Spinal cord (tissue), 10 donors: Measurements from ENCODE around the gene TRMT11. TPM values are rescaled to one million over a fixed set of nuclear protein-coding genes. Genes with fewer than 3 reads are reported as not detected.

Experiments used
- DNase-seq, 6 donors: peaks; one replicate each; pipeline versions ENCODE4 v3.0.0 to v3.0.0-alpha.2; 2013 to 2015; ENCODE audit warnings: low spot score in 6 of 6, low read depth in 4 of 6
- H3K27ac ChIP-seq: one replicate; pipeline ENCODE4 v1.5.1; 2013; ENCODE audit warnings: low read depth, low read length, control low read depth
- H3K27me3 ChIP-seq: one replicate; pipeline ENCODE4 v1.6.1; 2013; ENCODE audit warnings: low read length; ENCODE audit not compliant: control insufficient read depth, insufficient read depth
- H3K36me3 ChIP-seq: one replicate; pipeline ENCODE4 v1.6.1; 2013; ENCODE audit warnings: low read length; ENCODE audit not compliant: control insufficient read depth, insufficient read depth
- H3K4me1 ChIP-seq: one replicate; pipeline ENCODE4 v1.6.1; 2013; ENCODE audit warnings: low read length; ENCODE audit not compliant: control insufficient read depth, insufficient read depth
- H3K4me3 ChIP-seq: one replicate; pipeline ENCODE4 v1.5.1; 2013; ENCODE audit warnings: low read depth, low read length, control low read depth
- H3K9me3 ChIP-seq: one replicate; pipeline ENCODE4 v1.6.1; 2013; ENCODE audit warnings: low read length; ENCODE audit not compliant: control insufficient read depth, insufficient read depth
- WGBS: methylation state at CpG from one replicate; pipeline ENCODE4 v1.1.5; 2013; ENCODE audit warnings: missing lambda C conversion rate; ENCODE audit not compliant: insufficient coverage; 5-methylcytosine and 5-hydroxymethylcytosine counted together
- polyA plus RNA-seq, 2 donors: library from polyadenylated mRNA; unstranded; fragments of 120-200 nt; gene quantifications; one replicate each; pipeline ENCODE4 v1.2.1, GENCODE V29; 2013; ENCODE audit not compliant: insufficient read length in 2 of 2
- total RNA-seq, 2 donors: library from RNA; depleted of rRNA in 1 of 2; stranded (reverse); fragments of 120-200 nt in 1 of 2; fragments of >200 nt in 1 of 2; gene quantifications; one replicate each; pipeline versions ENCODE4 v1.2.3 to v1.2.4, GENCODE V29; 2013 to 2014
- donor health status: healthy.

Gene TRMT11
- total and polyA plus RNA-seq, 4 donors: 20.4 to 33.8 (median 25.8) TPM

DNA sequence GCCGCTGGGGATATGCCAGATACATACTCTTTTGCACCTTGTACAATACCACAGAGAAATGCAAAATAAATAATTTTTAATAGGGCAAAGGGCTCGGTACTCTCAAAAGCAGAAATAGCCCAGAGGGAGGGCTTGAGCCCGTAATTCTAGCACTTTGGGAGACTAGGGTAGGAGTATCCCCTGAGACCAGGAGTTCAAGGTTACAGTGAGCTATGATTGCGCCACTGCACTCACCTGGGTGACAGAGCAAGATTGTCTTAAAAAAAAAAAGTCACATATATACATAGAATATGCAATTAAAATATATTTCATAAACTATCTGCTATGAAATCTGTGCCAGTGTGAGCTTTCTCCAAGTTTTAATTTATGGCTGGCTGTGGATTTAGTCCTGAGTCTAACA is 818 bp upstream of the TRMT11 start:
- no peaks in the 10 kb centered on the region for H3K27me3 ChIP-seq
- WGBS: 50% methylated on average over 2 of the region's 4 CpGs
- H3K27ac ChIP-seq: no peak overlapping the region
- H3K9me3 ChIP-seq: no peaks in the 10 kb centered on the region
- no peaks in the 10 kb centered on the region for H3K4me1 ChIP-seq
- peak overlapping the region; percentile 98 for H3K4me3 ChIP-seq
- DNase-seq: no peak
- peaks cover 2% of the 10 kb centered on the region for H3K36me3 ChIP-seq

DNA sequence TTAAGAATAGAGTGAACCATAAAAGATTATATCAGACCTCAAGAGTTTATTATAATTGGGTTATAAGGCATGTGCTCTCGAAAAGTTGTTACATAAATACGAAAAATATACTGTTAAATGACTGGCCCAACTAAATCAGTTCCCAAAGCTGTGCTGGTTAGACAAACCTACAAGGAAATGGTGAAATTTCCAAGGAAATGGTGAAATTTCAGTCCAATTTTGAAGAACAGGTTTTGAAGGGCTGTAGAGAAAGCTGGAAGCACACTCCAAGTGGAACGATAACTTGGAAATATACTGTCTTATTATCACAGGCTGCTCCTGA is 400 bp upstream of the TRMT11 start:
- WGBS: no CpG with 5 or more reads among the region's 3 CpGs
- DNase-seq: no peak
- Histone ChIP-seq H3K27ac (peak overlapping the region; percentile 64), H3K4me3 (peak overlapping the region; percentile 98), H3K27me3 (no peaks in the 10 kb centered on the region), H3K36me3 (peaks cover 2% of the 10 kb centered on the region), H3K9me3 (no peaks in the 10 kb centered on the region), H3K4me1 (no peaks in the 10 kb centered on the region)

DNA sequence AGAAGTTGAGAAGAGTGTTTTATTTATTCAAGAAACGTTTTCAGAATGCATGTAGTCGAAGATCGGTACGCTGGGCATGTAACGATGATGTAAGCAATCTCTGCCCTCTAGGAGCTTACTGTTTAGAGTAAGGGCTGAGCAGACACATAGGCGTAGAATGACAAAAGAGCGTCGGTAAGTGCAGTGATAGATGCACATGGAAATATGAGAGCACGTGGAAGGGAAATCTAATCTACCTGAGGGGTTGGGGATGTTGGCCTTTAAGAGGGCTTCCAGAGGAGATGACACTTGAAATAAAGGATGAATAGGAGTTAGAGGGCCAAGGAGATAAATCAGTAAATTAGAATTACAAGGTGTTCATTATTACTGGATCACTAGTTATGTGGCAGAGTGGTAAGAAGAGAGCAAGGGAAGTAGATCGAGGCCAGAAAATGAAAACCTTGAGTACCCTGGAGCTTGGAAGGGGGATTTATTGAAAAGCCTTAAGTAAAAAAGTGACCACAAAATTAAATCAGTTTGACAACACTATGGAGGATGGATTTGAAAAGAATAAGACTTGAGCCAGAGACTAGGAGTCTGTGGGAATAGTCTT is 782 bp downstream of the TRMT11 start:
- Histone ChIP-seq H3K4me1 (no peaks in the 10 kb centered on the region), H3K4me3 (peak overlapping the region; percentile 98), H3K27ac (peak overlapping the region; percentile 64), H3K27me3 (no peaks in the 10 kb centered on the region), H3K36me3 (peaks cover 2% of the 10 kb centered on the region), H3K9me3 (no peaks in the 10 kb centered on the region)
- peak in 2 of 6 donors; percentile 11 to 29 for DNase-seq
- WGBS: 2% methylated on average over 9 of the region's 10 CpGs

GRCh38 chr6:125988280-125988679 is 1.9 kb downstream of the TRMT11 start:
- Histone ChIP-seq H3K4me1 (no peaks in the 10 kb centered on the region), H3K9me3 (no peaks in the 10 kb centered on the region), H3K27me3 (no peaks in the 10 kb centered on the region), H3K4me3 (no peak overlapping the region), H3K27ac (no peak overlapping the region), H3K36me3 (peaks cover 2% of the 10 kb centered on the region)
- no peak for DNase-seq

- Histone ChIP-seq H3K36me3 (peaks cover 2% of the 10 kb centered on the region), H3K4me3 (no peak overlapping the region), H3K27me3 (no peaks in the 10 kb centered on the region), H3K9me3 (no peaks in the 10 kb centered on the region), H3K4me1 (no peaks in the 10 kb centered on the region), H3K27ac (no peak overlapping the region)
- WGBS: no CpG with 5 or more reads among the region's 3 CpGs
- no peak for DNase-seq
Observed at GRCh38 chr6:125989631-125990030, 3.3 kb downstream of the TRMT11 start.

DNA sequence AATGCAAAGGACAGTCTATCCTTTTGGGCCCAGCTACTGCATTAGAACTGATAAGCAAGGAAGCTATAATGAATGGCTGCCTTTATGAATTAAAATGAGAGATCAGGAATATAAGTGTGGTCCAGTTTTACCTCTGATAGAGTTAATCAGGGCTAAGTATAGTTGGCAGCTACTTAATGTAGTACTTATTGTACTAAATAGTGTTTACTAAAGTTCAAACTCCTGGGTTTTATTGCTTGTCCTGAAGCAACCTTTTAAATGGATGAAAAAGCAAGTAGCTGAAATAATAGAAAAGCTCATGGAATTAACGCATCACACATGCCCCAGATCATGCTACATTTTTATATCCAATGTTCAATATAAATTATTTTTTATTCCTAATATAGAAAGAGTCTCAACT is 5.3 kb downstream of the TRMT11 start:
- Histone ChIP-seq H3K9me3 (no peaks in the 10 kb centered on the region), H3K27ac (no peak overlapping the region), H3K27me3 (no peaks in the 10 kb centered on the region), H3K4me1 (no peaks in the 10 kb centered on the region), H3K4me3 (no peak overlapping the region), H3K36me3 (no peaks in the 10 kb centered on the region)
- no peak for DNase-seq
- WGBS: no CpG with 5 or more reads among the region's 1 CpG

- H3K27me3 ChIP-seq: no peaks in the 10 kb centered on the region
- H3K4me1 ChIP-seq: no peaks in the 10 kb centered on the region
- 100% methylated on average over 1 of the region's 5 CpGs for WGBS
- no peak overlapping the region for H3K27ac ChIP-seq
- no peak overlapping the region for H3K4me3 ChIP-seq
- no peaks in the 10 kb centered on the region for H3K9me3 ChIP-seq
- DNase-seq: no peak
- no peaks in the 10 kb centered on the region for H3K36me3 ChIP-seq
Observed at GRCh38 chr6:125994670-125995488, 8.5 kb downstream of the TRMT11 start.

DNA sequence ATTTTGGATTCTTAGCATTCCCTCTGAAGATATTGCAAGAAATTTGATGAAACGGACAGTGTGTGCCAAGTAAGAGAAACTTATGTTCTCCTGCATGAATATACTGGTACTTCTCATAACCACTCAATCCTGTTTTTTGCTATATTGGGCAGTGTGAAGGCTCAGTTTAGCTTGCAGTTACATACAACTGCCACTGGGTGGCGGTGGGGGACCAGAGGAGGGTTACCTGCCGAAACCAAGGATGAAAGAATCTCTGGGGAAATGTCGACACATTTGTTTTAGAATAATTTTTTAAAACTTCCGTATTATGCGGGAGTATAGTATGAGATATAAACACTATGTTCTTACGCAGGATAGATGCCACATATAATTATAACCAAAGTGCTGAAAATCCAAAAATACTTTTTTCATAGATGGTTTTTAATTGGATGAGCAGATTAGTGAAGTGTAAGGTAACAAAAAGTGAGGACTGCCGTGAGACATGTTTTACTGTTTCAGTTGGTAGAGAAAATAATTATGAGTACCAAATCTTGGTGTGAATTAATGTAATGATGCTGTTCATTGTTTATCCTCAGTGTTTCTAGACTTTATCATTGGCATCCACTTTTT is 9.7 kb downstream of the TRMT11 start:
- Histone ChIP-seq H3K27me3 (no peaks in the 10 kb centered on the region), H3K36me3 (no peaks in the 10 kb centered on the region), H3K4me3 (no peak overlapping the region), H3K4me1 (no peaks in the 10 kb centered on the region), H3K9me3 (no peaks in the 10 kb centered on the region), H3K27ac (no peak overlapping the region)
- DNase-seq: peak; percentile 26 to 93 (median 59)
- WGBS: 0% methylated on average over 2 of the region's 8 CpGs

DNA sequence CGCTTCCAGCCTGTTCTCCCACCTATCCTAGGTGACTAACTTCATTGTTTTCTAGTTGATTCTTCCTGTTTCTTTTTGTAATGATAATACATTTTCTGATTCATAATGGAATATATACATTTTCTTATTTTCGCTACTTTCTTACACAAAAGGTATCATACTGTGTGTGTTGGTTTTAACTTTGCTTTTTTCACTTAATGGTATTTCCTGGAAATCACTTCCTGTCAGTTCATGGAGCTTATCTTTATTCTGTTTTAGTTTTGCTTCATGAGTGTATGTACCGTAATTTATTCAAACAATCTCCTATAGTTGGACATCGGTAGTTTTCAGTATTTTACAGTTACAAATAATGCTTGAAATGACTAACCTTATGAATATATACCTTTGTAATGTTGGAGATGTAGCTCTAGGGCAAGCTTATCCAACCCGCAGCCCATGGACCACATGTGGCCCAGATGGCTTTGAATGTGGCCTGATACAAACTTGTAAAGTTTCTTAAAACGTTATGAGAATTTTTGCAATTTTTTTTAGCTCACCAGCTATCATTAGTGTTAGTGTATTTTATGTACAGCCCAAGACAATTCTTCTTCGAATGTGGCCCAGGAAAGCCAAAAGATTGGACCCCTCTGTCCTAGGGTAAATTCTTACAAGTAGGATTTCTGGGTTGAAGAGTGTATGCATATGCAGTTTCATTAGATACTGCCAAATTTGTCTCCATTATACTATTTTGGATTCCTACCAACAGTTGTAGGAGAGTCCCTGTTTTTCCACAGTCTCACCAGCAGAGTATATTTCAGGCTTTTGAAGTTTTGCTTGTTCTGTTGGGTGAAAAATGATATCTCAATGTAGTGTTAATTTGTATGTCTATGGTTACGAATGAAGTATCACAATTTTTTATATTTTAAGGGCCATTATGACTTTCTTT is 16.7 kb downstream of the TRMT11 start:
- WGBS: no CpG with 5 or more reads among the region's 8 CpGs
- H3K27me3 ChIP-seq: no peaks in the 10 kb centered on the region
- H3K36me3 ChIP-seq: no peaks in the 10 kb centered on the region
- no peak overlapping the region for H3K4me3 ChIP-seq
- no peak overlapping the region for H3K27ac ChIP-seq
- DNase-seq: no peak
- H3K9me3 ChIP-seq: no peaks in the 10 kb centered on the region
- H3K4me1 ChIP-seq: no peaks in the 10 kb centered on the region
